Measurements from ENCODE around the gene DUSP1. TPM values are rescaled to one million over a fixed set of nuclear protein-coding genes. Genes with fewer than 3 reads are reported as not detected.

Gene DUSP1
- total and polyA plus RNA-seq, 2 of the 13 experiments (the other 11 are each of a cell fraction or from before 2014, with no cell fraction given), result 27.1 to 55.5 TPM

DNA sequence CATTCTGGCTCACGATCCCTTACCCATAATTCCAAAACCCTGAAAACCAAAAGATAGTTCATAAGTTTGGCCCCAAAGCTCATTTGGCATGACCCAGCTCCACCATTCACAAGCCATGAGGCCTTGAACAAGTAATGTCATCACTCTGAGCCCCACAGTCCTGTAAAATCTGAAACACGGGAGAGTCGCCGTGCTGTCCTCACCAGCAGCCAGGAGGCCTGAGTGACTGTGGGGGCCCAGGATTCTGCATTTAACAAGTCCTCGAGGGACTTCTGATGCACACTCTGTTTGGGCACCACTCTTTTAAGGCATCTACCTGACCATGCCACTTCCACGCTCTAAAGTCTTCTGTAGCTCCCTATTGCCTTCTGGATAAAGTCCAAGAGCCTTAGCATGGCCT lies 40.8 kb downstream of the DUSP1 start:
- H3K79me2 ChIP-seq (ENCODE audit: insufficient read depth, low read length), result no peaks in the 10 kb centered on the region
- 82% methylated on average over 6 of the region's 6 CpGs for WGBS (ENCODE audit: low lambda C conversion rate)
- no peaks in the 10 kb centered on the region for H3K9me3 ChIP-seq (ENCODE audit: low read length)
- H2AFZ ChIP-seq (ENCODE audit: low read length), result no peak overlapping the region
- intact Hi-C loops (cut with micrococcal nuclease; ENCODE audit: unreplicated experiment), result no loop called here
- ChIA-PET CTCF (ENCODE audit: low intra/inter-chr PET ratio, low total read pairs) (no interaction called here), POLR2A (no interaction called here)
- no peaks in the 10 kb centered on the region for H4K20me1 ChIP-seq (ENCODE audit: insufficient read depth, low read length)
- peaks cover 0 to 25% of the 10 kb centered on the region in 2 experiments; a peak in 4 of 5 replicates for H3K27me3 ChIP-seq (ENCODE audit: control insufficient read depth in 1 of 2, insufficient read depth in 2 of 2, low read length in 2 of 2)
- BruUV-seq (replicated peaks), result no TSS peak
- FAIRE-seq (no peak), ATAC-seq (no peak), DNase-seq (ENCODE audit: low spot score) (no peak)
- H3K4me3 ChIP-seq (replicated peaks in 1 of 3; ENCODE audit: insufficient read depth in 1 of 3, low read depth in 2 of 3, low read length in 3 of 3), result no peak overlapping the region
- no peak overlapping the region for H3K4me2 ChIP-seq (ENCODE audit: low read depth, low read length)
- H3K27ac ChIP-seq (ENCODE audit: extremely low read length, insufficient read depth, low read length), result no peak overlapping the region
- no peaks in the 10 kb centered on the region for H3K36me3 ChIP-seq (replicated peaks in 1 of 2; ENCODE audit: control insufficient read depth in 1 of 2, insufficient read depth in 2 of 2, low read length in 2 of 2)
- H3K9ac ChIP-seq (ENCODE audit: insufficient read depth, low read depth, low read length), result no peak overlapping the region
- H3K4me1 ChIP-seq (ENCODE audit: insufficient read depth, low read length), result peaks cover 92% of the 10 kb centered on the region
- in situ Hi-C loops (cut with HindIII; ENCODE audit: extremely low pct_ligation_motif_present, low pct_unique_long_range_greater_than_20kb), result loop anchor here (5.0 kb wide), 1 partner anchor 37 kb away; no protein-coding TSS in a partner anchor
- no peak for TF ChIP-seq HNRNPK (IDR thresholded peaks at IDR 0.05; ENCODE audit: low read depth, low read length, poor library complexity, severe bottlenecking)
- no peak for TF ChIP-seq ELF1 (CRISPR knock-in tag; IDR thresholded peaks at IDR 0.05)
- TF ChIP-seq REL (CRISPR knock-in tag; conservative IDR thresholded peaks at IDR 0.05), result no peak
- no peak for TF ChIP-seq POLR2AphosphoS5 (IDR thresholded peaks at IDR 0.05; ENCODE audit: low read depth, low read length)
- TF ChIP-seq GPN1 (CRISPR knock-in tag; IDR thresholded peaks at IDR 0.05; ENCODE audit: borderline replicate concordance), result no peak
- no peak for TF ChIP-seq PHF20 (CRISPR knock-in tag; IDR thresholded peaks at IDR 0.05)
- TF ChIP-seq GABPA (IDR thresholded peaks at IDR 0.05; ENCODE audit: low read depth, low read length), result no peak
- TF ChIP-seq GABPA (CRISPR knock-in tag; IDR thresholded peaks at IDR 0.05; ENCODE audit: low read depth), result no peak
- TF ChIP-seq FIP1L1 (IDR thresholded peaks at IDR 0.05; ENCODE audit: borderline replicate concordance, insufficient read depth, low read depth, low read length), result no peak
- TF ChIP-seq ZNF350 (CRISPR knock-in tag; IDR thresholded peaks at IDR 0.05; ENCODE audit: borderline replicate concordance, low read depth), result no peak
- no peak for TF ChIP-seq TEF (CRISPR knock-in tag; IDR thresholded peaks at IDR 0.05)
- TF ChIP-seq ZNF747 (CRISPR knock-in tag; IDR thresholded peaks at IDR 0.05; ENCODE audit: borderline replicate concordance), result no peak
- TF ChIP-seq, protein P1, sequence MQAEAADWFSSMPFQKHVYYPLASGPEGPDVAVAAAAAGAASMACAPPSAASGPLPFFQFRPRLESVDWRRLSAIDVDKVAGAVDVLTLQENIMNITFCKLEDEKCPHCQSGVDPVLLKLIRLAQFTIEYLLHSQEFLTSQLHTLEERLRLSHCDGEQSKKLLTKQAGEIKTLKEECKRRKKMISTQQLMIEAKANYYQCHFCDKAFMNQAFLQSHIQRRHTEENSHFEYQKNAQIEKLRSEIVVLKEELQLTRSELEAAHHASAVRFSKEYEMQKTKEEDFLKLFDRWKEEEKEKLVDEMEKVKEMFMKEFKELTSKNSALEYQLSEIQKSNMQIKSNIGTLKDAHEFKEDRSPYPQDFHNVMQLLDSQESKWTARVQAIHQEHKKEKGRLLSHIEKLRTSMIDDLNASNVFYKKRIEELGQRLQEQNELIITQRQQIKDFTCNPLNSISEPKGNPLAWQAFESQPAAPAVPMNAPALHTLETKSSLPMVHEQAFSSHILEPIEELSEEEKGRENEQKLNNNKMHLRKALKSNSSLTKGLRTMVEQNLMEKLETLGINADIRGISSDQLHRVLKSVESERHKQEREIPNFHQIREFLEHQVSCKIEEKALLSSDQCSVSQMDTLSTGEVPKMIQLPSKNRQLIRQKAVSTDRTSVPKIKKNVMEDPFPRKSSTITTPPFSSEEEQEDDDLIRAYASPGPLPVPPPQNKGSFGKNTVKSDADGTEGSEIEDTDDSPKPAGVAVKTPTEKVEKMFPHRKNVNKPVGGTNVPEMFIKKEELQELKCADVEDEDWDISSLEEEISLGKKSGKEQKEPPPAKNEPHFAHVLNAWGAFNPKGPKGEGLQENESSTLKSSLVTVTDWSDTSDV (CRISPR knock-in tag; IDR thresholded peaks at IDR 0.05), result no peak
- TF ChIP-seq, protein P2, sequence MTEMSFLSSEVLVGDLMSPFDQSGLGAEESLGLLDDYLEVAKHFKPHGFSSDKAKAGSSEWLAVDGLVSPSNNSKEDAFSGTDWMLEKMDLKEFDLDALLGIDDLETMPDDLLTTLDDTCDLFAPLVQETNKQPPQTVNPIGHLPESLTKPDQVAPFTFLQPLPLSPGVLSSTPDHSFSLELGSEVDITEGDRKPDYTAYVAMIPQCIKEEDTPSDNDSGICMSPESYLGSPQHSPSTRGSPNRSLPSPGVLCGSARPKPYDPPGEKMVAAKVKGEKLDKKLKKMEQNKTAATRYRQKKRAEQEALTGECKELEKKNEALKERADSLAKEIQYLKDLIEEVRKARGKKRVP (CRISPR knock-in tag; IDR thresholded peaks at IDR 0.05), result no peak
- no peak for TF ChIP-seq SKI (IDR thresholded peaks at IDR 0.05; ENCODE audit: partially characterized antibody)
- no peak for TF ChIP-seq SMARCC2 (IDR thresholded peaks at IDR 0.05)
- TF ChIP-seq, protein P3, sequence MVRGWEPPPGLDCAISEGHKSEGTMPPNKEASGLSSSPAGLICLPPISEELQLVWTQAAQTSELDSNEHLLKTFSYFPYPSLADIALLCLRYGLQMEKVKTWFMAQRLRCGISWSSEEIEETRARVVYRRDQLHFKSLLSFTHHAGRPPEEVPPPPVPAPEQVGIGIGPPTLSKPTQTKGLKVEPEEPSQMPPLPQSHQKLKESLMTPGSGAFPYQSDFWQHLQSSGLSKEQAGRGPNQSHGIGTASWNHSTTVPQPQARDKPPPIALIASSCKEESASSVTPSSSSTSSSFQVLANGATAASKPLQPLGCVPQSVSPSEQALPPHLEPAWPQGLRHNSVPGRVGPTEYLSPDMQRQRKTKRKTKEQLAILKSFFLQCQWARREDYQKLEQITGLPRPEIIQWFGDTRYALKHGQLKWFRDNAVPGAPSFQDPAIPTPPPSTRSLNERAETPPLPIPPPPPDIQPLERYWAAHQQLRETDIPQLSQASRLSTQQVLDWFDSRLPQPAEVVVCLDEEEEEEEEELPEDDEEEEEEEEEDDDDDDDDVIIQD (CRISPR knock-in tag; IDR thresholded peaks at IDR 0.05; ENCODE audit: low read depth), result no peak
- TF ChIP-seq ZNF256 (CRISPR knock-in tag; conservative IDR thresholded peaks at IDR 0.05), result no peak
- TF ChIP-seq ZBTB42 (CRISPR knock-in tag; IDR thresholded peaks at IDR 0.05), result no peak
- no peak for TF ChIP-seq DRAP1 (CRISPR knock-in tag; IDR thresholded peaks at IDR 0.05)
- TF ChIP-seq SATB2 (CRISPR knock-in tag; IDR thresholded peaks at IDR 0.05), result no peak
